H1 (cell line): ENCODE results near the gene GPSM1. TPM values are rescaled to one million over a fixed set of nuclear protein-coding genes. Genes with fewer than 3 reads are reported as not detected.

Experiments
- CTCF ChIA-PET: fragments of 300-600 bp; sonication (Branson Sonifier 250); formaldehyde crosslinking; loops from one replicate; lab custom pipeline; 2021; ENCODE audit not compliant: partially characterized antibody; lab: Charles Lee
- POLR2A ChIA-PET: fragments of 300-600 bp; sonication (Branson Sonifier 250); formaldehyde crosslinking; loops from one replicate; lab custom pipeline; 2021; ENCODE audit warnings: inconsistent platforms; ENCODE audit not compliant: partially characterized antibody; lab: Charles Lee
- DNase-seq, 2 experiments: peaks; one replicate each; pipeline versions ENCODE4 v3.0.0 to v3.0.0-alpha.2; 2010 to 2022; ENCODE audit warnings: low spot score in 2 of 2, low read depth in 1 of 2, mixed read lengths in 1 of 2
- FAIRE-seq: peaks from 2 replicates; lab custom pipeline; 2011; peaks lifted over from hg19 to GRCh38; lab: Jason Lieb, UNC
- H2AFZ ChIP-seq: 2 replicates; pipeline ENCODE4 v1.8.1; 2012; ENCODE audit warnings: low read length, inconsistent platforms
- H2AK5ac ChIP-seq: 2 replicates; pipeline ENCODE4 v1.6.1; 2013; ENCODE audit warnings: low read depth, low read length
- H2BK120ac ChIP-seq: replicated peaks from 2 replicates; pipeline ENCODE3; 2013; ENCODE audit warnings: low read depth, low read length, inconsistent platforms
- H2BK12ac ChIP-seq: 2 replicates; pipeline ENCODE4 v1.6.1; 2013; ENCODE audit warnings: low read depth, low read length
- H2BK15ac ChIP-seq: 2 replicates; pipeline ENCODE4 v1.6.1; 2013; ENCODE audit warnings: low read length
- H2BK20ac ChIP-seq: 2 replicates; pipeline ENCODE4 v1.6.1; 2013; ENCODE audit warnings: low read length
- H2BK5ac ChIP-seq: 2 replicates; pipeline ENCODE4 v1.6.1; 2013; ENCODE audit warnings: low read depth, low read length
- H3K14ac ChIP-seq: 2 replicates; pipeline ENCODE4 v1.6.1; 2013; ENCODE audit warnings: inconsistent platforms; ENCODE audit not compliant: insufficient read length
- H3K18ac ChIP-seq: 2 replicates; pipeline ENCODE4 v1.6.1; 2013; ENCODE audit warnings: low read length; ENCODE audit errors: extremely low read depth
- H3K23ac ChIP-seq: 2 replicates; pipeline ENCODE4 v1.6.1; 2013; ENCODE audit warnings: inconsistent platforms; ENCODE audit not compliant: insufficient read length
- H3K23me2 ChIP-seq: 2 replicates; pipeline ENCODE4 v1.6.1; 2013; ENCODE audit warnings: low read depth, low read length
- H3K27ac ChIP-seq: 2 replicates; pipeline ENCODE4 v1.6.1; 2011; ENCODE audit warnings: low read depth, low read length, inconsistent platforms
- H3K27me3 ChIP-seq, 4 experiments: replicated peaks in 1 of 4; 1 replicate in 1 of 4; 2 replicates in 3 of 4; pipeline versions ENCODE4 v1.6.1 to v1.8.1; 2011 to 2013; ENCODE audit warnings: low read length in 3 of 4, mild to moderate bottlenecking in 3 of 4, inconsistent platforms in 2 of 4, mixed read lengths in 2 of 4, moderate library complexity in 1 of 4; ENCODE audit not compliant: control insufficient read depth in 3 of 4, insufficient read depth in 3 of 4; ENCODE audit errors: extremely low read depth in 1 of 4
- H3K36me3 ChIP-seq, 4 experiments: 2 replicates each; pipeline versions ENCODE4 v1.6.1 to v1.8.1; 2011 to 2013; ENCODE audit warnings: mild to moderate bottlenecking in 4 of 4, low read length in 3 of 4, moderate library complexity in 2 of 4, control low read depth in 1 of 4, inconsistent platforms in 1 of 4; ENCODE audit not compliant: insufficient read depth in 4 of 4, control insufficient read depth in 2 of 4
- H3K4ac ChIP-seq: replicated peaks from 2 replicates; pipeline ENCODE3; 2013; ENCODE audit warnings: low read length, low read depth, mixed read lengths, inconsistent platforms; ENCODE audit not compliant: insufficient read length
- H3K4me1 ChIP-seq, 4 experiments: replicated peaks in 1 of 4; 1 replicate in 1 of 4; 2 replicates in 3 of 4; pipeline versions ENCODE4 v1.6.1 to v1.8.1; 2011 to 2013; ENCODE audit warnings: low read length in 3 of 4, inconsistent platforms in 2 of 4, mixed read lengths in 1 of 4; ENCODE audit not compliant: insufficient read depth in 4 of 4, control insufficient read depth in 3 of 4
- H3K4me2 ChIP-seq, 2 experiments: 2 replicates each; pipeline versions ENCODE4 v1.6.1 to v1.8.1; 2011 to 2013; ENCODE audit warnings: low read depth in 2 of 2, low read length in 2 of 2, control low read depth in 1 of 2, inconsistent platforms in 1 of 2, mild to moderate bottlenecking in 1 of 2; ENCODE audit not compliant: insufficient read depth in 1 of 2
- H3K4me3 ChIP-seq, 4 experiments: fragments of 200-600, 300-600 bp in 1 of 4; sonication (generic), shearing (Covaris generic), sonication (Bioruptor Twin) in 1 of 4; 2 replicates each; pipeline versions ENCODE4 v1.5.1 to v1.8.1; 2011 to 2016; ENCODE audit warnings: low read length in 4 of 4, low read depth in 3 of 4, control low read depth in 2 of 4, inconsistent platforms in 2 of 4, mild to moderate bottlenecking in 2 of 4, mixed read lengths in 1 of 4, moderate library complexity in 1 of 4; ENCODE audit not compliant: insufficient read depth in 2 of 4; ENCODE audit errors: extremely low read depth in 1 of 4
- H3K56ac ChIP-seq: replicated peaks from 2 replicates; pipeline ENCODE3; 2013; ENCODE audit warnings: low read depth, mild to moderate bottlenecking, mixed read lengths, low read length, inconsistent platforms; ENCODE audit not compliant: insufficient read length
- H3K79me1 ChIP-seq: 2 replicates; pipeline ENCODE4 v1.6.1; 2013; ENCODE audit warnings: low read depth, low read length, control low read depth
- H3K79me2 ChIP-seq, 2 experiments: 2 replicates each; pipeline versions ENCODE4 v1.6.1 to v1.8.1; 2012 to 2013; ENCODE audit warnings: low read length in 2 of 2, mild to moderate bottlenecking in 2 of 2, inconsistent platforms in 1 of 2; ENCODE audit not compliant: insufficient read depth in 2 of 2, control insufficient read depth in 1 of 2
- H3K9ac ChIP-seq, 4 experiments: replicated peaks in 1 of 4; 1 replicate in 1 of 4; 2 replicates in 3 of 4; pipeline versions ENCODE4 v1.6.1 to v1.8.1; 2011 to 2013; ENCODE audit warnings: low read depth in 3 of 4, low read length in 3 of 4, control low read depth in 2 of 4, mild to moderate bottlenecking in 2 of 4, moderate library complexity in 2 of 4, inconsistent platforms in 1 of 4; ENCODE audit errors: extremely low read depth in 1 of 4
- H3K9me3 ChIP-seq, 2 experiments: 2 replicates each; pipeline versions ENCODE4 v1.6.1 to v1.8.1; 2012 to 2013; ENCODE audit warnings: mild to moderate bottlenecking in 2 of 2, moderate library complexity in 2 of 2, control low read depth in 1 of 2, inconsistent platforms in 1 of 2, low read depth in 1 of 2, low read length in 1 of 2, mixed read lengths in 1 of 2; ENCODE audit not compliant: insufficient read depth in 2 of 2
- H4K20me1 ChIP-seq, 2 experiments: replicated peaks in 1 of 2; 2 replicates each; pipeline versions ENCODE3 to v1.8.1; 2011 to 2013; ENCODE audit warnings: inconsistent platforms in 2 of 2, low read length in 2 of 2, mild to moderate bottlenecking in 1 of 2; ENCODE audit not compliant: insufficient read depth in 2 of 2, control insufficient read depth in 1 of 2
- H4K5ac ChIP-seq: 2 replicates; pipeline ENCODE4 v1.6.1; 2013; ENCODE audit warnings: low read length, low read depth, mixed read lengths, inconsistent platforms; ENCODE audit not compliant: insufficient read length
- H4K8ac ChIP-seq: 2 replicates; pipeline ENCODE4 v1.8.0; 2013; ENCODE audit warnings: mild to moderate bottlenecking, moderate library complexity, low read length, inconsistent platforms; ENCODE audit not compliant: insufficient read depth; ENCODE audit errors: extremely low read depth
- H4K91ac ChIP-seq: replicated peaks from 2 replicates; pipeline ENCODE3; 2013; ENCODE audit warnings: low read length, mixed read lengths, inconsistent platforms; ENCODE audit not compliant: insufficient read length
- MAFK ChIP-seq: IDR thresholded peaks from 2 replicates; pipeline ENCODE4 v1.6.1; 2012; ENCODE audit warnings: low read depth, mild to moderate bottlenecking, improper control_type of control experiment, low read length
- RXRA ChIP-seq: IDR thresholded peaks from 2 replicates; pipeline ENCODE4 v1.6.1; 2011; ENCODE audit warnings: low read depth, mild to moderate bottlenecking, low read length, moderate library complexity; ENCODE audit not compliant: insufficient read depth
- TBP ChIP-seq: IDR thresholded peaks from 2 replicates; pipeline ENCODE4 v1.6.1; 2011; ENCODE audit warnings: low read depth, low read length, improper control_type of control experiment
- WGBS, 2 experiments: shearing (Covaris generic) in 1 of 2; methylation state at CpG; one replicate each; pipeline versions ENCODE4 v1.1.6 to v1.1.7; 2013 to 2015; ENCODE audit warnings: low lambda C conversion rate in 2 of 2, mixed read lengths in 2 of 2, inconsistent platforms in 1 of 2, low coverage in 1 of 2, missing lambda C conversion rate in 1 of 2; ENCODE audit not compliant: insufficient replicate concordance in 2 of 2, insufficient coverage in 1 of 2, insufficient read length in 1 of 2; ENCODE audit errors: extremely low coverage in 1 of 2, missing lambda C conversion rate in 1 of 2; 5-methylcytosine and 5-hydroxymethylcytosine counted together
- polyA plus RNA-seq, 7 experiments: library from polyadenylated mRNA; depleted of rRNA in 3 of 7; stranded (reverse) in 5 of 7; unstranded in 2 of 7; fragments of >200 nt in 5 of 7; fragments of 200-250 nt in 2 of 7; gene quantifications; 1 replicate in 5 of 7; 2 replicates in 1 of 7; 4 replicates in 1 of 7; pipeline versions ENCODE4 v1.2.1 to v1.2.3, GENCODE V29; 2011 to 2013; ENCODE audit warnings: missing spikeins in 2 of 7, mixed read lengths in 2 of 7
- total RNA-seq: library from RNA; stranded (reverse); fragmentation: NEBNext Ultra II Directional; extraction: Animal tissue kit (Norgen Biotek cat#: 25700); gene quantifications from 2 replicates; pipeline ENCODE4 v1.2.1, GENCODE V29; 2021

The GPSM1 gene
- total and polyA plus RNA-seq, 2 of the 8 experiments (the other 6 are each of a cell fraction or from before 2014, with no cell fraction given): 12.8 to 18.0 TPM

- Histone ChIP-seq H3K23ac (no peak overlapping the region), H3K4me2 (no peak overlapping the region), H3K18ac (no peak overlapping the region), H2BK12ac (peak overlapping the region; percentile 68; the same call in 1 of the 2 replicates), H3K23me2 (peaks cover 2% of the 10 kb centered on the region; the same call in 1 of the 2 replicates), H3K14ac (no peak overlapping the region), H4K5ac (no peak overlapping the region), H3K36me3 (no peaks in the 10 kb centered on the region), H3K9ac (no peak overlapping the region), H3K79me2 (no peaks in the 10 kb centered on the region), H3K4me3 (no peak overlapping the region), H3K27me3 (no peaks in the 10 kb centered on the region), H4K20me1 (no peaks in the 10 kb centered on the region), H4K8ac (no peak overlapping the region), H3K4me1 (0 out of 7 replicates have a peak, but pooled peaks cover 0 to 3% (median 0%) of the 10 kb centered on the region in 4 experiments), H3K4ac (no peak overlapping the region), H2BK5ac (no peak overlapping the region), H2BK120ac (no peak overlapping the region), H4K91ac (no peak overlapping the region), H2AK5ac (no peak overlapping the region), H3K79me1 (no peaks in the 10 kb centered on the region), H2AFZ (no peak overlapping the region), H2BK20ac (no peak overlapping the region), H2BK15ac (no peak overlapping the region), H3K27ac (no peak overlapping the region), H3K56ac (no peak overlapping the region), H3K9me3 (peaks cover 13 to 19% of the 10 kb centered on the region in 2 experiments)
- no peak for DNase-seq
- POLR2A ChIA-PET: no interaction called here
- no peak for TF ChIP-seq TBP
- no peak for TF ChIP-seq RXRA
- no peak for TF ChIP-seq MAFK
- CTCF ChIA-PET: no interaction called here
- FAIRE-seq: no peak
- 94% methylated on average over 23 of the region's 23 CpGs; no CpG with 5 or more reads in 1 of the 2 experiments for WGBS, 2 experiments
Measured at GRCh38 chr9:136316271-136316751, 11.0 kb upstream of the GPSM1 start.
